ENCODE measurements around the gene PSMD5.

The PSMD5 gene

GRCh38 chr9:120774719-120775118 is 68.0 kb downstream of the PSMD5 start:
- no peak for ATAC-seq (ENCODE audit: insufficient read depth, low read depth)
- H3K9me3 ChIP-seq (ENCODE audit: insufficient read depth, low read length, severe bottlenecking), result no peaks in the 10 kb centered on the region
- H3K4me1 ChIP-seq (ENCODE audit: insufficient read depth, low read length), result no peaks in the 10 kb centered on the region
- H3K27ac ChIP-seq (ENCODE audit: low read length), result no peak overlapping the region
- DNase-seq, result no peak
- no peak overlapping the region for H3K9ac ChIP-seq (ENCODE audit: low read depth, low read length)
- peaks cover 80% of the 10 kb centered on the region for H3K36me3 ChIP-seq (ENCODE audit: insufficient read depth, low read length)
- peaks cover under 1% of the 10 kb centered on the region; the same call in 1 of the 2 replicates for H3K79me2 ChIP-seq (ENCODE audit: insufficient read depth, low read length)
- TF ChIP-seq CTCF (IDR thresholded peaks at IDR 0.05; ENCODE audit: borderline replicate concordance, extremely low read depth, low read length, poor library complexity, severe bottlenecking), result no peak
- TF ChIP-seq EZH2 (IDR thresholded peaks at IDR 0.05; ENCODE audit: borderline replicate concordance, low read depth, low read length, severe bottlenecking), result no peak
- H2AFZ ChIP-seq (ENCODE audit: low read depth, low read length), result no peak overlapping the region
- H3K27me3 ChIP-seq (ENCODE audit: insufficient read depth, low read length, poor library complexity), result no peaks in the 10 kb centered on the region
- H3K4me3 ChIP-seq (ENCODE audit: low read depth in 1 of 2, low read length in 2 of 2), result no peak overlapping the region
- H3K4me2 ChIP-seq (ENCODE audit: insufficient read depth, low read length), result no peak overlapping the region
- no peaks in the 10 kb centered on the region for H4K20me1 ChIP-seq (ENCODE audit: insufficient read depth, low read length)

- TF ChIP-seq CTCF (IDR thresholded peaks at IDR 0.05; ENCODE audit: borderline replicate concordance, extremely low read depth, low read length, poor library complexity, severe bottlenecking), result no peak
- no peak for TF ChIP-seq EZH2 (IDR thresholded peaks at IDR 0.05; ENCODE audit: borderline replicate concordance, low read depth, low read length, severe bottlenecking)
- H3K9me3 ChIP-seq (ENCODE audit: insufficient read depth, low read length, severe bottlenecking), result no peaks in the 10 kb centered on the region
- H3K4me2 ChIP-seq (ENCODE audit: insufficient read depth, low read length), result no peak overlapping the region
- no peaks in the 10 kb centered on the region for H3K4me1 ChIP-seq (ENCODE audit: insufficient read depth, low read length)
- H3K79me2 ChIP-seq (ENCODE audit: insufficient read depth, low read length), result no peaks in the 10 kb centered on the region
- no peak for DNase-seq
- H3K4me3 ChIP-seq (ENCODE audit: low read depth in 1 of 2, low read length in 2 of 2), result no peak overlapping the region
- ATAC-seq (ENCODE audit: insufficient read depth, low read depth), result no peak
- no peaks in the 10 kb centered on the region for H3K27me3 ChIP-seq (ENCODE audit: insufficient read depth, low read length, poor library complexity)
- no peak overlapping the region for H3K27ac ChIP-seq (ENCODE audit: low read length)
- no peak overlapping the region for H2AFZ ChIP-seq (ENCODE audit: low read depth, low read length)
- no peak overlapping the region for H3K9ac ChIP-seq (ENCODE audit: low read depth, low read length)
- peaks cover 85% of the 10 kb centered on the region for H3K36me3 ChIP-seq (ENCODE audit: insufficient read depth, low read length)
- H4K20me1 ChIP-seq (ENCODE audit: insufficient read depth, low read length), result no peaks in the 10 kb centered on the region
These were observed 69.5 kb downstream of the PSMD5 start for GRCh38 chr9:120773256-120773655.

GRCh38 chr9:120770931-120771330 is 71.8 kb downstream of the PSMD5 start:
- no peaks in the 10 kb centered on the region for H3K4me1 ChIP-seq (ENCODE audit: insufficient read depth, low read length)
- no peak overlapping the region for H2AFZ ChIP-seq (ENCODE audit: low read depth, low read length)
- H4K20me1 ChIP-seq (ENCODE audit: insufficient read depth, low read length), result no peaks in the 10 kb centered on the region
- H3K4me3 ChIP-seq (ENCODE audit: low read depth in 1 of 2, low read length in 2 of 2), result no peak overlapping the region
- no peak for TF ChIP-seq CTCF (IDR thresholded peaks at IDR 0.05; ENCODE audit: borderline replicate concordance, extremely low read depth, low read length, poor library complexity, severe bottlenecking)
- TF ChIP-seq EZH2 (IDR thresholded peaks at IDR 0.05; ENCODE audit: borderline replicate concordance, low read depth, low read length, severe bottlenecking), result no peak
- no peaks in the 10 kb centered on the region for H3K79me2 ChIP-seq (ENCODE audit: insufficient read depth, low read length)
- ATAC-seq (ENCODE audit: insufficient read depth, low read depth), result no peak
- no peaks in the 10 kb centered on the region for H3K27me3 ChIP-seq (ENCODE audit: insufficient read depth, low read length, poor library complexity)
- no peaks in the 10 kb centered on the region for H3K9me3 ChIP-seq (ENCODE audit: insufficient read depth, low read length, severe bottlenecking)
- H3K4me2 ChIP-seq (ENCODE audit: insufficient read depth, low read length), result no peak overlapping the region
- H3K9ac ChIP-seq (ENCODE audit: low read depth, low read length), result no peak overlapping the region
- no peak overlapping the region for H3K27ac ChIP-seq (ENCODE audit: low read length)
- DNase-seq, result no peak
- H3K36me3 ChIP-seq (ENCODE audit: insufficient read depth, low read length), result peaks cover 81% of the 10 kb centered on the region

GRCh38 chr9:120768886-120769285 is 73.8 kb downstream of the PSMD5 start:
- ATAC-seq (ENCODE audit: insufficient read depth, low read depth) (no peak), DNase-seq (no peak)
- Histone ChIP-seq H3K36me3 (ENCODE audit: insufficient read depth, low read length) (peaks cover 80% of the 10 kb centered on the region), H3K4me1 (ENCODE audit: insufficient read depth, low read length) (no peaks in the 10 kb centered on the region), H4K20me1 (ENCODE audit: insufficient read depth, low read length) (no peaks in the 10 kb centered on the region), H2AFZ (ENCODE audit: low read depth, low read length) (no peak overlapping the region), H3K79me2 (ENCODE audit: insufficient read depth, low read length) (no peaks in the 10 kb centered on the region), H3K4me2 (ENCODE audit: insufficient read depth, low read length) (no peak overlapping the region), H3K9me3 (ENCODE audit: insufficient read depth, low read length, severe bottlenecking) (no peaks in the 10 kb centered on the region), H3K4me3 (ENCODE audit: low read depth in 1 of 2, low read length in 2 of 2) (no peak overlapping the region), H3K9ac (ENCODE audit: low read depth, low read length) (no peak overlapping the region), H3K27me3 (ENCODE audit: insufficient read depth, low read length, poor library complexity) (no peaks in the 10 kb centered on the region), H3K27ac (ENCODE audit: low read length) (no peak overlapping the region)
- no peak for TF ChIP-seq CTCF (IDR thresholded peaks at IDR 0.05; ENCODE audit: borderline replicate concordance, extremely low read depth, low read length, poor library complexity, severe bottlenecking)
- TF ChIP-seq EZH2 (IDR thresholded peaks at IDR 0.05; ENCODE audit: borderline replicate concordance, low read depth, low read length, severe bottlenecking), result no peak
